Measurements from ENCODE around the gene BRIP1. TPM values are rescaled to one million over a fixed set of nuclear protein-coding genes. Genes with fewer than 3 reads are reported as not detected.
"Not testable (repeated sequence)": the region's sequence is repeated elsewhere in the genome, so short reads cannot be mapped to it uniquely, and the experiment has no call there.

BRIP1 gene
- total RNA-seq, 1 donor, result 3.3 TPM

GRCh38 chr17:61783120-61783519 is 80.2 kb downstream of the BRIP1 start:
- no peaks in the 10 kb centered on the region for H3K9me3 ChIP-seq (ENCODE audit: low read depth, low read length)

GRCh38 chr17:61782683-61783082 is 80.6 kb downstream of the BRIP1 start:
- Histone ChIP-seq H3K27me3 (ENCODE audit: insufficient read depth, low read length) (no peaks in the 10 kb centered on the region), H3K4me1 (ENCODE audit: insufficient read depth, low read length) (no peaks in the 10 kb centered on the region), H3K9me3 (ENCODE audit: low read depth, low read length) (no peaks in the 10 kb centered on the region), H3K4me3 (ENCODE audit: low read length) (no peak overlapping the region)

More at GRCh38 chr17:61783120-61783519, 80.2 kb downstream of the BRIP1 start:
- Histone ChIP-seq H3K4me3 (ENCODE audit: low read length) (no peak overlapping the region), H3K27me3 (ENCODE audit: insufficient read depth, low read length) (no peaks in the 10 kb centered on the region), H3K4me1 (ENCODE audit: insufficient read depth, low read length) (no peaks in the 10 kb centered on the region)

DNA sequence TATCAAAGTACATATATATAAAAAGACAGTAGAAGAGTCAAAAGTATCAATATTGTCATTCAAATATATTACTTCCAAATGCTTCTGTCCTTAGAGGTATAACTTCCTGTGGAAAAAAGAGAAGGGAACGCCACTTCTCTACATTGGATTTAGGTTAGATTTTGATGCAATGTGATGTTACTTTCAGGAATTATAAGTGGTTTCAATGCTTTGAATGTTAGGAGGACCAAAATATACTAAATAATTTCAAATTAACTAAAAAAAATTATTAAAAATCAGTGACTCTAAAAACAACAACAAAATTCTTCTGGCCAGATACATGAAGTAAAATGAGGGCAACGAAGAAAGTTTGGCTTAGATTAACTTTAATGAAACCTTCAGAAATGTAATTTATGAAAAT is 88.0 kb downstream of the BRIP1 start:
- no peaks in the 10 kb centered on the region for H3K27me3 ChIP-seq (ENCODE audit: insufficient read depth, low read length)
- H3K4me1 ChIP-seq (ENCODE audit: insufficient read depth, low read length), result no peaks in the 10 kb centered on the region
- peaks cover 9% of the 10 kb centered on the region for H3K9me3 ChIP-seq (ENCODE audit: low read depth, low read length)
- H3K4me3 ChIP-seq (ENCODE audit: low read length), result no peak overlapping the region

- no peak overlapping the region for H3K4me3 ChIP-seq (ENCODE audit: low read length)
- H3K27me3 ChIP-seq (ENCODE audit: insufficient read depth, low read length), result no peaks in the 10 kb centered on the region
- H3K9me3 ChIP-seq (ENCODE audit: low read depth, low read length), result peaks cover 9% of the 10 kb centered on the region
- no peaks in the 10 kb centered on the region for H3K4me1 ChIP-seq (ENCODE audit: insufficient read depth, low read length)
These were observed 88.6 kb downstream of the BRIP1 start for GRCh38 chr17:61774724-61775123.

GRCh38 chr17:61774087-61774486 is 89.2 kb downstream of the BRIP1 start:
- H3K4me3 ChIP-seq (ENCODE audit: low read length); H3K9me3 ChIP-seq (ENCODE audit: low read depth, low read length): not testable (repeated sequence)

GRCh38 chr17:61770752-61771533 is 92.4 kb downstream of the BRIP1 start:
- H3K9me3 ChIP-seq (ENCODE audit: low read depth, low read length), result peaks cover 9% of the 10 kb centered on the region
- H3K4me1 ChIP-seq (ENCODE audit: insufficient read depth, low read length), result no peaks in the 10 kb centered on the region
- H3K4me3 ChIP-seq (ENCODE audit: low read length), result no peak overlapping the region
- H3K27me3 ChIP-seq (ENCODE audit: insufficient read depth, low read length), result no peaks in the 10 kb centered on the region

More at GRCh38 chr17:61774087-61774486, 89.2 kb downstream of the BRIP1 start:
- H3K27me3 ChIP-seq (ENCODE audit: insufficient read depth, low read length); H3K4me1 ChIP-seq (ENCODE audit: insufficient read depth, low read length): not testable (repeated sequence)

GRCh38 chr17:61770043-61770442 is 93.3 kb downstream of the BRIP1 start:
- H3K4me3 ChIP-seq (ENCODE audit: low read length), result no peak overlapping the region
- no peaks in the 10 kb centered on the region for H3K4me1 ChIP-seq (ENCODE audit: insufficient read depth, low read length)
- H3K9me3 ChIP-seq (ENCODE audit: low read depth, low read length), result peaks cover 9% of the 10 kb centered on the region
- H3K27me3 ChIP-seq (ENCODE audit: insufficient read depth, low read length), result no peaks in the 10 kb centered on the region

DNA sequence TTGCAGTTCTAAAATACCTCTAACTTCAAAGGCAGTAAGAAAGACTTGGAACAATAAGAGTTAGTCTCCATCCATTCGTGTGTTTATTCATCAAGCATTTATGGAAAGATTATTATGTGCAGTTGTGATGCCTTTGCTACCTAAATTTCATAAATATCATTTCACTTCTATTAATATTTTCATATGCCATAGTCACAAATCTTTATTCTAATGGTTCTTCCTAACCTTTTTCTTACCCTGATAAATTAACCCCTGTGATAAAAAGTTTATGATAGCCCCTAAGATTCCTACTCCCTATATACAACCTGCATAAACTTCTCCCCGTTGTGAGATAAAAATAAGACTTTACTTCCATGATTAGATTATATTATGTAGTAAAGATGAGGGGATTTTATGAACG is 94.9 kb downstream of the BRIP1 start:
- H3K9me3 ChIP-seq (ENCODE audit: low read depth, low read length), result peaks cover 9% of the 10 kb centered on the region
- no peak overlapping the region for H3K4me3 ChIP-seq (ENCODE audit: low read length)
- no peaks in the 10 kb centered on the region for H3K27me3 ChIP-seq (ENCODE audit: insufficient read depth, low read length)
- H3K4me1 ChIP-seq (ENCODE audit: insufficient read depth, low read length), result no peaks in the 10 kb centered on the region

GRCh38 chr17:61766520-61766919 is 96.8 kb downstream of the BRIP1 start:
- H3K4me3 ChIP-seq (ENCODE audit: low read length), result no peak overlapping the region
- H3K9me3 ChIP-seq (ENCODE audit: low read depth, low read length), result peaks cover 9% of the 10 kb centered on the region
- H3K4me1 ChIP-seq (ENCODE audit: insufficient read depth, low read length), result no peaks in the 10 kb centered on the region
- no peaks in the 10 kb centered on the region for H3K27me3 ChIP-seq (ENCODE audit: insufficient read depth, low read length)

DNA sequence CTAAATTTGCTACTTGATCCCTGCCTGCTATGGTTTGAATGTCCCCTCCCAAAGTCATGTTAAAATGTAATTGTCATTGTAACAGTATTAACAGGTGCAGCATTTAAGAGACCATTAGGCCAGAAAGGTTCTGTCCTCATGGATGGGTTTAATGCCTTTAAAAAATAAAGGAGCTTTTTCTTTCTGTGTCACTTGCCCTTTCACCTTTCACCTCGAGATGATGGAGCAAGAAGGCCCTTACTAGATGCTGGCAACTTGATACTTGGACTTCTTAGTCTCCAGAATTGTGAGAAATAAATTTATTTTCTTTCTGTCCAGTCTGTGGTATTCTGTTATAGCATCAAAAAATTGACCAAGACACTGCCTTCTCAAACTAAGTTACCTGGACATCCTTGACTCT is 98.5 kb downstream of the BRIP1 start:
- no peaks in the 10 kb centered on the region for H3K9me3 ChIP-seq (ENCODE audit: low read depth, low read length)

DNA sequence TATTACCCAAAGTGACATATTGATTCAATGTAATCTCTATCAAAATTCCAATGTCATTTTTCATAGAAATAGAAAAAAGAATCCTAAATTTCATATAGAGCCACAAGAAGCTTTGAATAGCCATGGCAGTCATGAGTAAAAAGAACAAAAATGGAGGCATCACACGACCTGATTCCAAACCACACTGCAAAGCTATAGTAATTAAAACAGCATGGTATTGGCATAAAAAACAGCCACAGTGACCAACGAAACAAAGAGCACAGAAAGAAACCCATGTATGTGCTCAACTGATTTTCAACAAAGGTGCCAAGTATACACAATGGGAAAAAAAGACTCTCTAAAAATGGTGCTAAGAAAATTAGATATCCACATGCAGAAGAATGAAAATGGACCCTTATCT is 101.5 kb downstream of the BRIP1 start:
- Histone ChIP-seq H3K4me3 (ENCODE audit: low read length) (no peak overlapping the region), H3K27me3 (ENCODE audit: insufficient read depth, low read length) (no peaks in the 10 kb centered on the region), H3K9me3 (ENCODE audit: low read depth, low read length) (no peaks in the 10 kb centered on the region), H3K4me1 (ENCODE audit: insufficient read depth, low read length) (no peaks in the 10 kb centered on the region)

More for the DNA sequence above, 98.5 kb downstream of the BRIP1 start:
- no peaks in the 10 kb centered on the region for H3K4me1 ChIP-seq (ENCODE audit: insufficient read depth, low read length)
- H3K4me3 ChIP-seq (ENCODE audit: low read length), result no peak overlapping the region
- H3K27me3 ChIP-seq (ENCODE audit: insufficient read depth, low read length), result no peaks in the 10 kb centered on the region

DNA sequence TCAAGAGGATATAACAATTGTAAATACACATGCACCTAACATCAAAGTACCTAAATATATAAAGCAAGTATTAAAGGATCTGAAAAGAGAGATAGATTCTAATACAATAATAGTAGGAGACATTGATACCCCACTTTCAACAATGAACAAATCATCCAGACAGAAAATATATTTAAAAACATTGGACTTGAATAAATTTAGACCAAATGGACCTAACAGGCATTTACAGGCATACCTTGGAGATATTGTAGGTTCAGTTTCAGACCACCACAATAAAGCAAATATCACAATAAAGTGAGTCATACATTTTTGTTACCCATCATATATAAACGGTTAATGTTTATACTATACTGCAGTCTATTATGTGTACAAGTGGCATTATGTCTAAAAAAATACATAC is 104.0 kb downstream of the BRIP1 start:
- Histone ChIP-seq H3K4me3 (ENCODE audit: low read length) (no peak overlapping the region), H3K27me3 (ENCODE audit: insufficient read depth, low read length) (no peaks in the 10 kb centered on the region), H3K4me1 (ENCODE audit: insufficient read depth, low read length) (no peaks in the 10 kb centered on the region), H3K9me3 (ENCODE audit: low read depth, low read length) (no peaks in the 10 kb centered on the region)

GRCh38 chr17:61758430-61758829 is 104.9 kb downstream of the BRIP1 start:
- Histone ChIP-seq H3K9me3 (ENCODE audit: low read depth, low read length) (no peaks in the 10 kb centered on the region), H3K4me1 (ENCODE audit: insufficient read depth, low read length) (no peaks in the 10 kb centered on the region), H3K27me3 (ENCODE audit: insufficient read depth, low read length) (no peaks in the 10 kb centered on the region), H3K4me3 (ENCODE audit: low read length) (no peak overlapping the region)

DNA sequence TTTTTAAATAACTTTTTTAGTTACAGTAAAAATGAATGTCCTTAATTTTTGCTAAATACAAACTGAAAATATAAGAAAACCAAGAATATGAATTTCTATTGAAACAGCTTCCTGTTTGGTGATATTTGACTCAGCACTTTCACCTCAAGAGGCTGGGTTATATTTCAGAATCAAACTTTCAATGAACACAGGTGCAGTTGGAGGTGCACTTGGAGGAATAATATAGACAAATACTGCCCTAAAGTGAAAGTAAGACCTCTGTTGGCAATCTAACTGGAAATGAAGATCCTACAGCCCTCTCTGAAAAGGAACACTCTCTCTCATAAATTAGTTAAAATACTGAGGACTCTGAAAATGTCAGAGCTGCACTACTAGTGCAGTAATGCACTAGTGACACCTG is 106.2 kb downstream of the BRIP1 start:
- Histone ChIP-seq H3K9me3 (ENCODE audit: low read depth, low read length) (no peaks in the 10 kb centered on the region), H3K4me1 (ENCODE audit: insufficient read depth, low read length) (no peaks in the 10 kb centered on the region), H3K4me3 (ENCODE audit: low read length) (no peak overlapping the region), H3K27me3 (ENCODE audit: insufficient read depth, low read length) (no peaks in the 10 kb centered on the region)

GRCh38 chr17:61756561-61756960 is 106.8 kb downstream of the BRIP1 start:
- no peaks in the 10 kb centered on the region for H3K27me3 ChIP-seq (ENCODE audit: insufficient read depth, low read length)
- no peaks in the 10 kb centered on the region for H3K9me3 ChIP-seq (ENCODE audit: low read depth, low read length)
- no peak overlapping the region for H3K4me3 ChIP-seq (ENCODE audit: low read length)
- H3K4me1 ChIP-seq (ENCODE audit: insufficient read depth, low read length), result no peaks in the 10 kb centered on the region

GRCh38 chr17:61755668-61756067 is 107.7 kb downstream of the BRIP1 start:
- H3K27me3 ChIP-seq (ENCODE audit: insufficient read depth, low read length), result no peaks in the 10 kb centered on the region
- no peak overlapping the region for H3K4me3 ChIP-seq (ENCODE audit: low read length)
- H3K4me1 ChIP-seq (ENCODE audit: insufficient read depth, low read length), result no peaks in the 10 kb centered on the region
- H3K9me3 ChIP-seq (ENCODE audit: low read depth, low read length), result no peaks in the 10 kb centered on the region
